NCI-H187 treated with DMSO at 0.1 percent for 48 hours (cell line): ENCODE results near the gene IQCE.
"Not testable (repeated sequence)": the region's sequence is repeated elsewhere in the genome, so short reads cannot be mapped to it uniquely, and the experiment has no call there.

Source experiments
- DNase-seq: peaks from one replicate; lab custom pipeline; 2025; lab: John Stamatoyannopoulos, UW

The IQCE gene

DNA sequence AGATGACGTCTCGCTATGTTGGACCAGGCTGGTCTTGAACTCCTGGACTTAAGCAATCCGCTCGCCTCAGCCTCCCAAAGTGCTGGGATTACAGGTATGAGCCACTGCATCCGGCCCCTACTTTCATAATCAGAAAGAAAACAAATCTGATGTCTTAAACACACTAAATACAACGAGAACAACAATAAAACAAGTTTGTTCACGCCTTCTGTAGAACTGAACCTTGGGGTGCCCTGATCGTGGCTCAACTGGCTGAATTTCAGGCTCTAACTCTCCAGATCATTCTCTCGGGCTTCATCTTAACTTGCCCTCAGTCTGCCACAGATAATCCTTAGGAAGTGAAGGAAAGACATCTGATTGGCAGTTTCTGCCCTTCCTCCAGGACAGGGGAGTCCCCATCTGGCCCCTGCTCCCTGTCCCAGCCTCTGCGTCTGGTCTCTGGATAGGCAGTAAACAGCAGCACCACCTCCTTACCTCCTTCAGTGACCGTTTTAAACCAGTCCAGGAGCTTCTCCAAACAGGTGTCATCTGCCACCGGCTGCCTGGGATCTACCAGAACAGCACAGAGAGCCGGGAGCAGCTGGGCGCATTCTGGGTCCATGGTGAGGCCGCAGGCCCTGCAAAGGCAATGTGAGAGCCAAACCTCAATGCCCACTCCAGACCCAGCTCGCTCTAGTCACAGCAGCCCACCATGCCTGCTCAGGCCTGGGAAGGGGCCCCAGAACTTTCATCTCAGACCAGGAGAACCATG, 4.8 kb upstream of the IQCE start:
- DNase-seq = no peak

DNA sequence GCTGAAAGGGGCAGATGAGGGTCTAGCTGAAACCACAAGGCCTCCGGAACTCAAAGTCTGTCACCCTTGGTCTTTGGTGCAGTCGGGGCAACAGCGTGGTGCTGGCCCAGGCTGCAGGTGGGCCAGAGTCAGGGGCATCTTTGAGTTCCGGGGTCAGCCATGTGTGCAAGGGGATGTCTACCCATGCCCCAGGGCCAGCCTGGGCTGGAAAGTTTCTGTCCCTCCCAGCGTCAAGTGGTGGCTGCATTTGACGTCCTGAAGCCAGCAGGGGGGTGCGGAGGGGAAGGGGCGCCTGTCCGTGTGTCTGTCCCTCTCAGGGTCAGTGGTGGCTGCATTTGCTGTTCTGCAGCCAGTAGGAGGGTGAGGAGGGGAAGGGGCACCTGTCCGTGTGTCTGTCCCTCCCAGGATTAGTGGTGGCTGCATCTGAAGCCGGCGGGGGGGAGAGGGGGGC, 4.1 kb upstream of the IQCE start:
- no peak for DNase-seq

DNA sequence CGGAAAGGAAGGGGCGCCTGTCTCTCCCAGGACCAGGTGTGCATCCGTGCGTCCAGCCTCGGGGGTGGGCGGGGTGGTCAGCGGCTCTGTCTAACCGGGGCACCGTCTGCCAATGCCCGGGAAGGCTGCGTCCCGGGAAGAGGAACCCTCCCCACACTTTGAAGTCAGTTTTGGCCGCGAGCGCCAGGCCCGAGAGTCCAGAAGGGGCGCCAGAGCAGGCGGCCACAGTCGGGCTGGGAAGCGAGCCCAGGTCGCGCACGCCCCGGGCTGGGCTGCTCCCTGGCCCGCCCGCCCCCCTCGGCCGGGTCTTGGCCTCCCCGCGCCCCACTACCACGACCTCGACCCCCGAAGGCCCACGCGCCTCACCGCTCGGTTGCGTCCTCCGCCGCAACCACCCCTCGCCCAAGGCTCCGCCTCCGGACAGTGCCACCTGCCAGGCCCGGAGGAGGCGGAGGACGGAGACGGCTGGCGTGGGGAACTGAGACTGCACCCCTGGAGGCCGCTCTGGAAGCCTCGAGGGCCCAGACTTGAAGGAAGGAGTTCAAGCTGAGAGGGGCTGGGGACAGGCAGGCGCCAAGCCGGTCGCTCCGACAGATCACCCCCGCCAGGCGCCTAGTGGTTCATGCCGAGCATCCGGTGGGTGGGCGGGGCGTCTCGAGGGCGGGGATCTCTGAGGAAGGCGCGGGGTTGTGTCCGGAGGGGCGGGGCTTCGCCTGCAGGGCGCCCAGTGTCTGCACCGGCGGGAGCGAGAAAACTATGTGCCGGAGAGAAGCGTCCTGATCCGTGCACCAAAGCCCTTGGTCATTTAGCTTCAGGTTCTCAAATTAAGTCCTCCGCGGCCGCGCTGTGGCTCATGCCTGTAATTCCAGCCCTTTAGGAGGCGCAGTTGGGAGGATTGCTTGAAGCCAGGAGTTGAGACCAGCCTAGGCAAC, 3.4 kb upstream of the IQCE start, which contains the start of gene BRAT1:
BRAT1 (minus strand) TSS at position 404 of the 932 bp plus-strand sequence. CDS start 1,093 bp downstream, outside the sequence.
- peak; percentile 71 for DNase-seq

DNA sequence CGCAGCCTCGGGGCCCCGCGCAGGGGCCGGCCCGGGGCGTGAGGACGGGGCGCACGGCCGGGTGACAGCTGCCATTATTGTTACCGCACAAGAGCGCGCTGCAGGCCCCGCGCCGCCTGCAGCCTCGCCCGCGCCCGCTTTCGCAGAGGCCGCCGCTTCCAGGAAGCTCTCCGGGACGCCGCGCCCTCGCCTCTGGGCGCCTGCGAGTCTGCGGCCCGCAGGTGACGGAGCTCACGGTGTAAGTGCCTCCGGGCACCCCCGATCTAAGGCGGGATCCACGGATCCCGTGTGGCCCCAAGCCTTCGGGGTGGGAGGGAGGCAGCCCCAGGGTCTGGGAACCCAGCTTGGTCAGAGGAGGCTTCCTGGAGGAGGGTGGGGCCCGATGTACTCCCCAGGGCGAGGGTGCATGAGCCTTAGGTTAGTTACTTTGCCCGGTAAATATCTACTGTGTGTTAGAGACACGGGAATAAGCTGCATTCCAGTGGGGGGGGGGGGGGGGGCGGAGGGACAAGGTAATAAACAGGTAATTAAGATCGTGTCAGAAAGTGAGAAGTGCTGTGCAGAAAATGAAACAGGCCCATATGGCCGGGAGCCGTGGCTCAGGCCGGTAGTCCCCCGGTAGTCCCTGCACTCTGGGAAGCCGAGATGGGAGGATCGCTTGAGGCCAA, 638 bp downstream of the IQCE start:
- no peak for DNase-seq

DNA sequence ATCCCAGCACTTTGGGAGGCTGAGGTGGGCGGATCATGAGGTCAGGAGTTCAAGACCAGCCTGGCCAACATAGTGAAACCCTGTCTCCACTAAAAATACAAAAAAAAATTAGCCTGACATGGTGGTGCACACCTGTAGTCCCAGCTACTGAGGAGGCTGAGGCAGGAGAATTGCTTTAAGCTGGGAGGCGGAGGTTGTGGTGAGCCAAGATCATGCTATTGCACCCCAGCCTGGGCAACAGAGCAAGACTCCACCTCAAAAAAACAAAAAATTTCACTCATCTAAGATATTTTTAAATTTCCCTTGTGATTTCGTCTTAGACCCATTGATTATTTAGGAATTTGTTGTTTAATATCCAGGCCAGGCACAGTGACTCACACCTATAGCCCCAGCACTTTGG, 5.2 kb downstream of the IQCE start:
- DNase-seq = not testable (repeated sequence)

GRCh38 chr7:2564970-2565540, 6.3 kb downstream of the IQCE start:
- no peak for DNase-seq

DNA sequence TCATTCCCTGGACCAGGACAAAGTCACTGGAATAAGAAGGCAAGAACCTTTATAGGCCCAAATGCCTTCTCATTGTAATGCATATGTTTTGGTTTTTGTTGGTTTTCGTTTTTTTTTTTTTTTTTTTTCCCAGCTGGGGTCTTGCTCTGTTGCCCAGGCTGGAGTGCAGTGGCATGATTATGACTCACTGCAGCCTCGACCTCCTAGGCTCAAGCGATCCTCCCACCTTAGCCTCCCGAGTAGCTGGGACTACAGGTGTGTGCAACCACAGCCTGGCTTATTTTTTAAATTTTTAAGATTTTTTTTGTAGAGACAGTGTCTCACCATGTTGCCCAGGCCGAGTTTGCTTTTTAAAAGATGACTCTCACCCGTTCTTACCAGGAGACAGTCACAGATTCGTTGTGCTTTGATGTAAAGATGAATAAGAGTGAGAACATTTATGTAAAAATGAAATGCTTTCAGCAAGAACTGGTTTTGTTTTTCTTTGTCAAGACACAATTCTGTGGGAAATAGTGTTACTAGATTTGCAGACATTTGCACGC, 7.6 kb downstream of the IQCE start:
- DNase-seq = no peak

GRCh38 chr7:2566890-2567678, 8.3 kb downstream of the IQCE start:
- no peak for DNase-seq

DNA sequence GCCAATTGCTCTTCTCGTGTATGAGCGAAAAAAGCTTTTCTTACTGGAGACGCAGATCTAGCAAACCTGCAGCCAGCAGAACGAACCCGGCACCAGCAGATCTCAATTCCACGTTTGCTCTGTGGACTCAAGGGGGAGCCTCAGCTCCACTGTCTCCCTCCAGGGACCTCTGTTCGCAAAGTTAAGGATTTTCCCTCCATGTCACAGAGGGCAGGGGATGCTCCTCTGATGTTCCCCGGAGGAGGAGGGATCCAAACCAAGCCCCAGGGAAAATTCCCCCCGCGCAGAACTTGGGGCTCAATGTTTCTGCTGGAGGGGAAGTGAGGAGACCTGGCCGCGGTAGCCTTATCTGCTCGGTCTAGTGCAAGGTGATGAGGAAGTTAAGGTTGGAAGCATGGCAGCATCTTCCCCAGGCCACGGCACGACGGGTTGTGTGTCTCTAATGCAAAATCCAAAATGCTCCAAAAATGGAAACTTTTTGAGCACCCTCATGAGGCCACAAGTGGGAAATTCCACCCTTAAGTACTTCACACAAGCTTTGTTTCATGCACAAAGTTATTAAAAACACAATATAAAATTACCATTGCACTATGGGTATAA, 9.0 kb downstream of the IQCE start:
- no peak for DNase-seq

- DNase-seq = no peak
These were observed 9.9 kb downstream of the IQCE start for GRCh38 chr7:2568521-2569223.

DNA sequence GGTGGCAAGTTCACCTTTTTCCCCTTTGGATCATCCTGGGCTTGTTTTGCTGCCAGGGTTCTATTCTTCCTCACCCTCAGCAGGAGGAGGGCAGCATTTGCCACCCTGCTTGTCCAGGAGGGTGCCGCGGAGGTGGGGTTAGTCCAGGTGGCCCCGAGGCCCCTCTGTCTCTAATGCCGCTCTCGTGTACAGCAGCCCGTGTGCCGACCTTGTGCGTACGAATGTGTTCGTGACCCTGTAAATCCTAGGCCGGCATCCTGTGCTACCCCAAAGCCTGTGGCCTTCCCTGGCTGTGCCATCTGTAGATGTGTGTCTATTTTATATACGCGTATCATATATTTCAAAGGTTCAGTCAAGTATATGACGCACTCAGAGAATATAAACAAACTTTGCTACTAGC, 10.6 kb downstream of the IQCE start:
- no peak for DNase-seq

DNA sequence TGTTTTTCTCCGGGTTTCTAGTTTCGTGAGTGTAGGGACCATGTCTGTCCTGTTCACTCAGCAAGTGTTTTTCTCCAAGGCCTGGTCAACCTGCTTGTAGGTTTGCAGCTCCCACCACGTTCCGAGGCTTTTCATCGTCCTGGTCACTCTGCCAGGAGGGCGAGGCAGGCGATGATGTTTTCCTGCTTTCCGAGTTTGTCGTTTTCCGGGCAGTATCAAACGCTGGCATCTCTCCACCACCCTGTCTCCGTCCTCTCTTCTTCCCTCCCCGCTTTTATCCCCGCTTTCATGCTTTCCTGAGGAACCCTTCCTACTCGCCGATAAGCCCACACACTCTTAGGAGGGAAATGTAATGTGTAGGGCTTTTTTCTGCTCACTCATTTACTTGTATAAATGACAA, 11.2 kb downstream of the IQCE start:
- no peak for DNase-seq

GRCh38 chr7:2571409-2571808, 12.6 kb downstream of the IQCE start:
- no peak for DNase-seq

GRCh38 chr7:2572101-2572842, 13.5 kb downstream of the IQCE start:
- no peak for DNase-seq

DNA sequence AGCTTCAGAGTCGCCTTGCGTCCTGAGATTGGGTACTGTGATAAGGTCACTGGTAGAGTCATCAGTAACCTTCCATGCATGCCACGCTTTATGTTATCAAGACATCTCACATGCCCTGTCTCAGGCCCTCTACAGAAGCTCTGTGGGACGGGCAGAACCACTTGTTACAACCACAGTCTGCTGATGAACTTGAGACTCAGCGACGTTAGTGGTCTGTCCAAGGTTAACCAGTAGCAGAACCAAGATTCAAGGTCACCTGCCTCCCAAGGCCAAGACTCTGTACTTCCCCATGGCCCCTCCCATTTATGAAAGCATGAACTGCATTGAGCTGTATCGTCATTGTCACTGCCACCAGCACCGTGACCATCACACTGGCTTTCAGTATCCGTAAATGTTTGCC, 15.0 kb downstream of the IQCE start:
- no peak for DNase-seq

DNA sequence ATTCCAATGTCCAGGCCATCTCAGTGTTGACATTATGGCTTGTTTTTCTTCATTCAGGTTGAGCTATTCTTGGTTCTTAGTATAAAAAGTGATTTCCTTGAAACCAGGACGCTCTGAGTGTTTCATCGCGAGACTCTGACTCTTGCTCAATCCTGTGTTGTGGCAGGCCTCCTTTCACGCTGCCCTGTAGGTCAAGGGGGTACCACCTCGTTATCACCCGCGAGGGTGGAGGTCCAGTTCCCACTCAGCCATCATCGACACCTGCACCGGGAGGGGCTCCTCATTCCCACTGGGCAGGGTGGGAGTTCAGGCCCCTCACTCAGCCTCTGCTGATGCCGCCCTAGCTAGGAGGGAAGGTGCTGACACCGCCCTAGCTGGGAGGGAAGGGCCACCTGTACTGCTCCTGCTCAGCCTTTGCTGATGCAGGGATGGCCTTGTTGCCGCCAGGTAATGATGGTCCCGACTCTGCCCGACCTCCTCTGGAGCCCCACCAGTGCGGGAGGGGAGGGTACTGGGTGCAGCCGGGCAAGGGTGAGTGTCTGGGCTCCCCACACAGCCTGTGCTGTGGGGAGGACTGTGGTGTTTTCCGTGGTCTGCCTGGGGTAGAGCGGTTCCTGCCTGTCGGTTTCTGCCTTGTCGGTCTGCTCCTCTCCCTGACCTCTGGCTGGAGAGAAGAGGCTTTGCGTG, 16.4 kb downstream of the IQCE start:
- no peak for DNase-seq

DNA sequence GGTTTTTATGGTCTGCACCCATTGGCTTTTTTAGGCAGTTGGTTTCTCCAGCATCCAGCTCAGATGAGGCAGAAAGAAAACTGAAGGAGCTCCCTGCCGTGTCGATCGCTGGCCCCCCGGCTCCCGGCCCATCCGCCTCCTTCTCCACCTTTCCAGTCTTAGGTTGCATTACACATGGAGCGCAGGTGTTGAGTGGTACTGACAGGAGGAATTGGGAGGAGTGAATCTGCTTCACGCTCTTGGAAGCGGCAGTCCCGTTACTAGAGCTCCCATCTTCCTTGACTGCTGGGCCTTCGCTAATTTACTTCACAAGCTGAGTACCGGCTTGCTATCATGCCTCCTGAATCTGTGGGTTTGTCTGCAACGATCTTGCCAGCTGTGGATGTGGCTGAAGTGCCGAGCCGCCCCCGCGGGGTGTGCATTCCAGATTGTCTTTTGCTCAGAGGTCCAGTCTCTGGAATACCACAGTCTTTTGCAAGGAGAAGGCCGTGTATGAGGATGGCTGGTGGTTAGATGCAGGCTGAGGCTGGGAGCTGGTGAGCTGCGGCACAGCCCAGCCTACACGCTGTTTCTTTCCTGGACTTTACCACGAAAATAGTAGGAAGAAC, 17.1 kb downstream of the IQCE start:
- no peak for DNase-seq
